C4-2B (cell line): ENCODE data around the gene LOXL4.

Source experiments
- H3K27ac ChIP-seq: fragments of 450-650 bp; 2 replicates; pipeline ENCODE4 v1.5.1; 2017
- CTCF ChIP-seq: fragments of 450-650 bp; conservative IDR thresholded peaks from 2 replicates; pipeline ENCODE4 v1.5.1; 2017; ENCODE audit warnings: mild to moderate bottlenecking
- ZFX ChIP-seq: fragments of 450-650 bp; IDR thresholded peaks from 2 replicates; pipeline ENCODE4 v1.6.1; 2017

Gene LOXL4

GRCh38 chr10:98302741-98303365 is 34.9 kb upstream of the LOXL4 start:
- H3K27ac ChIP-seq: no peak overlapping the region
- TF ChIP-seq CTCF (no peak), ZFX (no peak)

GRCh38 chr10:98301664-98302319 is 33.8 kb upstream of the LOXL4 start:
- TF ChIP-seq CTCF (no peak), ZFX (no peak)
- H3K27ac ChIP-seq: no peak overlapping the region

- no peak overlapping the region for H3K27ac ChIP-seq
- TF ChIP-seq ZFX: no peak
- no peak for TF ChIP-seq CTCF
Measured at GRCh38 chr10:98300526-98301229, 32.7 kb upstream of the LOXL4 start.

GRCh38 chr10:98299341-98299740 is 31.3 kb upstream of the LOXL4 start:
- TF ChIP-seq CTCF: no peak
- H3K27ac ChIP-seq: no peak overlapping the region

- TF ChIP-seq CTCF (no peak), ZFX (no peak)
- no peak overlapping the region for H3K27ac ChIP-seq
Measured at GRCh38 chr10:98296524-98296923, 28.5 kb upstream of the LOXL4 start.

GRCh38 chr10:98295907-98296306 is 27.9 kb upstream of the LOXL4 start:
- TF ChIP-seq ZFX (no peak), CTCF (no peak)
- no peak overlapping the region for H3K27ac ChIP-seq

- H3K27ac ChIP-seq: no peak overlapping the region
- no peak for TF ChIP-seq ZFX
- TF ChIP-seq CTCF: no peak
Measured at GRCh38 chr10:98295401-98295811, 27.4 kb upstream of the LOXL4 start.
